ENCODE data around the gene VEPH1.

VEPH1 gene

GRCh38 chr3:157522648-157523047 lies 19.4 kb upstream of the VEPH1 start:
- no peak for DNase-seq

- no peak for DNase-seq
These were observed 17.4 kb upstream of the VEPH1 start for GRCh38 chr3:157520485-157521150.

DNA sequence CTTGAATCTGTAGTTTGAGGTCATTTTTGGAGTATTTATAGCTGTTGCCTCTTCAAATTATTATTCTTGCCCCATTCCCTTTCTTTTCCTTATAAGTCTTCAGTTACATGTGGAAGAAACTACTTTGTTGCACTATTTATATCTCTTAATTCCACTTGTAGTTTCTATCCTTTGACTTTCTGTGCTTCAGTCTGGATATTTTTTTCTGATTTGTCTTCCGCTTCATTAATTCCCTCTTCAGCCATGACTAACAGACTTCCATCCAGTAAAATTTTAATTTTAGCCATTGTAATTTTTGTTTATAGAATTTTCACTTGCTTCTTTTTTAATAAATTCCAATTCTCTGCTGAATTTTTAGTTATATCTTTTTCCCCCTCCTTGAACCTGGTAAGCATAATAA lies 15.7 kb upstream of the VEPH1 start:
- DNase-seq = no peak

DNA sequence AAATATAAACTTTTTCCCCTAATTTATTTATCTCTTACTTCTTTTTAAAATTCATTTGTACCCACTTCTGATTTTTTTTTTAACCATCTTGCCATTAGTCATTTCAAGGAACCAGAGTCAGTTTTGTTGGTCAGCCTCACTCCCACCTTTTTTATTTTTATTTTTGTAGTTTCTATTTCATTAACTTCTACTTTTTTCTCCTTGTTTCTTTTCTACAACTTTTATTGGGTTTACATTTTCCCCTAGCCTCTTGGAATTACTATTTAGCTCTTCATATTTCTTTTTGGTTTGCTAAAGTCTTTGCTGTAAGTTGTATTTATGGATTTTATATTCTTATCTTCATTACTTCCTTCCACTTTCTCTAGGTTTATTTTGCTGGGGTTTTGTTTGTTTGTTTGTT lies 13.7 kb upstream of the VEPH1 start:
- DNase-seq = no peak

DNA sequence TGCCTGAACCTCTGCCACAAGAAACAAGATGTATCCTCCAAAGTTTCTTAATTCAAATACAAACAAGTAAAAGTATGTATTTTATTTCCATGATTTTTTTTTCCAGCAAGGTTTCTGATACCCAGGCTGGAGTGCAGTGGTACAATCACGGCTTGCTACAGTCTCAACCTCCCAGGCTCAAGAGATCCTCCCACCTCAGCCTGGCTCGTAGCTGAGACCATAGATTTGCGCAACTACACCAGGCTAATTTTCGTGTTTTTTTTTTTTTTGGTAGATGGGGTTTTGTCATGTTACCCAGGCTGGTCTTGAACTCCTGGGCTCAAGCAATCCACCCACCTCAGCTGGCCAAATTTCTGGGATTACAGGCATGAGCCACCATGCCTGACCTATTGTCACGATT lies 12.2 kb upstream of the VEPH1 start:
- DNase-seq = no peak

GRCh38 chr3:157514371-157514895 lies 11.2 kb upstream of the VEPH1 start:
- DNase-seq = no peak

- no peak for DNase-seq
These were observed 10.4 kb upstream of the VEPH1 start for GRCh38 chr3:157513585-157513984.

- no peak for DNase-seq
These were observed 9.3 kb upstream of the VEPH1 start for GRCh38 chr3:157512534-157512933.

- no peak for DNase-seq
These were observed 5.2 kb upstream of the VEPH1 start for GRCh38 chr3:157508461-157508860.

GRCh38 chr3:157501863-157502262 lies 1.4 kb downstream of the VEPH1 start:
- DNase-seq = no peak

- no peak for DNase-seq
These were observed 3.0 kb downstream of the VEPH1 start for GRCh38 chr3:157500232-157500631.

DNA sequence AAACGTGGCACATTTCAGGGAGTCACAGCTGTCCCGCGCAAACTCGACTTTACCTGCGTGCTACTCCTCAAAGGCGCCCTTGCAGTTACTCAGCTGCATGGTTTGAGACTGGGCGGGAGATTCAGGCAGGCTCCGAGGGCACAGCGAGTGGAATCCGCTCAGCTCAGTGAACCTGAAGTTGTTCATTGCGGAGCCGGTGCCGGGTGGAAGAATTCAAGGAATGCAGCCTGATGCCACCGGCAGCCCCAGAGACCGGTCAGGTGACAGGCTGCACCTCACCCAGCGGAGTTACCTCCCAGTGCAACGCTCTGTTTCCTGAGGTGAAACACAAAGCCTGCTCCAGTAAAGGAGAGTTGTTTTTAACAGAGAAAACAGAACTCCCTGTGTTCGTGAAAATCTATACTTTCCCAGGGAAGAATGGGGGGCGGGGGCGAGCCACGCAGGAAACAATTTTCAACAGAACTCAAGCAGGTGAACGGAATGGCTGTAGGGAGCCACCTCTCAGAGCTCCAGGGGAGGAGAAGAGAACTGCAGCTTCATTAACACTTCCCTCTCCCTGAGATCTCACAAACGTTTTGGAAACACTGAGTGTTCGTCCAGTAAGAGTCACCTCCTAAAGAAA lies 3.8 kb downstream of the VEPH1 start:
- no peak for DNase-seq

DNA sequence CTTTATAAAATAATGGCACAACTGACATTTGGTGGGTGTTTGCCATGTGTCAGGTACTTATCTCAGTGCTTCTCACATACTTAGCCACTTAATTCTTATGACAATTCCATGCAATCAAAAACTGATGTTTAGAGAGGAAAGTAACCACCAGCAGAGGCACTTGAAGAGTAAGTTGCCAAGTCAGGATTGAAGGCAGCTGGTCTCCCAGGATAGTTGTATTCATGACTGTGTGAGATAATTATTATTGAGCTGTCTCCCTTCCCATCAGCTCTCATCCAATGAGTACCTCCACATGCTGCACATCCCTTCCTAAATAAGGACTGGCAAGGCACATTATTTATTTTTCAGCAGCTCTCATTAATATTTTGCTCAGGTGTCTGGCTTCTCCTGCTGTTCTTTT lies 4.8 kb downstream of the VEPH1 start:
- DNase-seq = no peak

- DNase-seq = no peak
These were observed 7.4 kb downstream of the VEPH1 start for GRCh38 chr3:157495846-157496245.

DNA sequence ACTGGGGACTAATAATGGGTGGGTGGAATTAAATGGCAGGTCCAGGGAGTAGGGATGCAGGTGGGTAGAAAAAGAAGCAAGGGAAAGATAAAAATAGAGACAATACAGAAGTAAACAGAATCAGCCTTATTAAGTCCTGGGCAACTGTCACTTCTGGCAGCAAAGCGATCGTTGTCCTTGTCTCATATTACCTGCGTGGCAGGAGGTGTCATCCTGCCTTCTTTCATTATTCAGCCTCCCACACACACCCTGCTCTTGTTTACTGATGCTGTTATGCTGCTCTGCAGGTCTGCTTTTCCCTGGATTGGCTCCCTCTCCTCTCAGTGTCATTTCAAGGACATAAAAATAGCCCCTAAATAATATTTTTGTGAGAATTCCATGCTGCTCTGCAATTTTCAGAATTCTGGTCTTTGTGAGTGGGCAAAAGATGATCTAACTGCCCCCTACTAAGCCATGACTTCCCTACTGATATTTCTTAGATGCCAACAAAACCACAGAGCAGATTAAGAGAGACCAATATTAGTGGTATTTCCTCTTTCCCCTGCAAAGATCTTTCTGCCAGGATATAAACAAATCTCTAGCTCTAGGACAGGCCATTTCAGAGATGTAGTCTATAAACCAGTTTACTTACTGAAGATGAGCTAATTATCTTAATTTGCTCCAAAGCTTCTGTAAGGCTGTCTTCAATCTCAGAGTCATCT lies 8.5 kb downstream of the VEPH1 start:
- no peak for DNase-seq

- peak; percentile 52 for DNase-seq
These were observed 9.3 kb downstream of the VEPH1 start for GRCh38 chr3:157493627-157494550.

DNA sequence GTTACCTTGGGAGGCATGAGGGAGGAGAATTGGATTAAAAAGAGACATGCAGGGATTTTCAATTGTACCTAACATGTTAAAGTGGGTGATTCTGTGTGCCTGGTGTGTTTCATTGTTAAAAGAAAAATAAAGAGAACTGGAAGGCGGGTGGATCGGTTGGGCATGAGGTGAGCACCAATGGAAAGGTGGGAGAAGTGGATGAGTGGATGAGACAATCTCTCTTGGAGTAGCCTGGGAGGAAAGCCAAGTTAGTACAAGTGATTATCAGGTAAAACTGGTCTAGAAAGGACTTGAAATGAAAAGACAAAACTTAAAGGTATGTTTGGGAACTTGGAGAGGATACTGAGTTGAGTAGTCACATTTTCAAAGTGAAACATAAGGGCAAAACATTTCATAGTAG lies 12.1 kb downstream of the VEPH1 start:
- DNase-seq = no peak

DNA sequence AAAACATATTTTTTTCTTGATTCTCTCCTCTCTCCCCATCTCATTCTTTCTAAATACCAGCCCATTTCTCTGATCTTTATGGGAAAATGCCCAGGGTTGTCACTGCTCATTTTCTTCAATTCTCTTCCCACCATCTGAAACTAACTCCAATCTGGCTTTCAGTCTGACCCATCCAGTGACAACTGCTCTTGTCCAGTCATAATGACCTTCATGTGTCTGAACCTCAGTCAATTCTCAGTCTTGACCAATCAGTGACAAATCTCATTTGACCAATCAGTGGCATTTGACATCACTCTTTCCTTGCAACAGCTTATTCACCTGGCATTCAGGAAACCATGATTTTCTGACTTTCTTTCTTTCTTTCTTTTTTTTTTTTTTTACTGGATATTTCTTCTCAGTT lies 15.1 kb downstream of the VEPH1 start:
- no peak for DNase-seq

- DNase-seq = no peak
These were observed 15.9 kb downstream of the VEPH1 start for GRCh38 chr3:157487339-157487738.

- no peak for DNase-seq
These were observed 23.6 kb downstream of the VEPH1 start for GRCh38 chr3:157479464-157480243.

- no peak for DNase-seq
These were observed 25.8 kb downstream of the VEPH1 start for GRCh38 chr3:157477441-157477840.

DNA sequence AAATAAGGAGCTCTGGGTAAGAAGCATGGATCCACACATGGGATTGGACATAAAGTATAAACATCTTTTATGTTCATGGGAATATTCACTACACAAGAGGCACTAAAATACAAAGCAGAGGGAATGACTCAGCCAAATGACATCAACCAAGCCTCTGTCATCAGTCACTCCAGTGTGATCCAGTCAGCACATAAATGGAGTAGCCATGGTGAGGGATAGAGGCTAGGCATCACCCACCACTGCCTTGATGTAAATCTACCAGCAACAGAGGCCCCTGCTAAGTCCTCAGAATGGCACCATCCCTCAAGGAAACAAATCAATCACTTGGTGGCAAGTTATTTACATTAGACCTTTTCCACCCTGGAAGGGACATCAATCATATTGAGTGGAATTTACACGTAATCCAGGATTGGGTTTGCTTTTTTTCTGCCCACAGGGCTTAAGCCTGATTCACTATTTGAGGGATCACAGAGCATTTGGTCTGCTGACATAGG lies 27.2 kb downstream of the VEPH1 start:
- no peak for DNase-seq

All from NCI-H1694 treated with DMSO at 0.1 percent for 48 hours (cell line).